AML-193 (cell line): ENCODE results near the gene ANGPTL4.
A peak's percentile ranks its signal among the peaks of the same experiment; 100 is the strongest.

Experiments
- DNase-seq, 2 experiments: peaks; one replicate each; lab custom pipeline; 2025; lab: John Stamatoyannopoulos, UW

Gene ANGPTL4

DNA sequence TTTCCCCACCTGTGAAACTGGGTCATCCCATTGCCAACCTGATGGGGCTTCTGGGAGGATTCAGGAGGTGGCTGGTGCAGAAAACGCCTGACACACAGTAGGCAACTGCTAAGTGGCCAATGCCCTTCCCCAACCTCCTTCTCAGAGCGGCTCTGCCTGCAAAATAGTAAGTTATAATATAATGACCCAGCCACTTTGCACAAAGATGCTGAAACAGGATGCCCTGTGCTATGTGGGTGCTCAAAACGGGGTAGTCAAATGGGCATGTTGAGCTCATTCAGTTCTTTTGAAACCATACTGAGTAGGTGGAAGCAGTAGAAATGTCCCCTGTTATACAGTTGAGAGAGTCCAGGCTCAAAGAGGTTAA is 49.7 kb downstream of the ANGPTL4 start:
- no peak for DNase-seq

GRCh38 chr19:8416796-8417195 is 52.8 kb downstream of the ANGPTL4 start:
- no peak for DNase-seq

GRCh38 chr19:8421484-8422461 is 57.8 kb downstream of the ANGPTL4 start:
- DNase-seq: no peak

DNA sequence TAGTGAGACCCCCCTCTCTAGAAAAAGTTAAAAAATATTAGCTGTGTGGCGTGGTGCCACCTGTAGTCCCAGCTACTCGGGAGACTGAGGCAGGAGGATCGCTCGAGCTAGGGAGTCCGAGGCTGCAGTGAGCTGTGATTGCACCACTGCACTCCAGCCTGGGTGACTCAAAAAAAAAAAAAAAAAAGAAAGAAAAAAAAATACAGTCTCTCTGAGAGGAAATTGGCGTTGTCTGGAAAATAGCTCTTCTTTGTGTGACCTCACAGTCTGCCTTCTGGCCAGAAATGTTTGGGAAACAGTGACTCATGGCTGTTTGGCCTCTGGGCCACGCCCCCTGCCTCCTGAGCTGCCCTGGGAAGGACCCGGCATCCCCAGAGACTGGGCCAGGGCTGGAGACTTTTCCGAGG is 59.9 kb downstream of the ANGPTL4 start:
- DNase-seq: peak; percentile 68 to 73
